Activated CD4-positive, alpha-beta memory T cell treated with anti-CD3 and anti-CD28 coated beads, Interleukin-2, amount 10 ng/mL, durations not matched to agents 7 days and 5 days (primary cell): ENCODE results near the gene C5orf46. TPM values are rescaled to one million over a fixed set of nuclear protein-coding genes. Genes with fewer than 3 reads are reported as not detected.

Source experiments
- CTCF ChIA-PET: fragments of 350-600 bp; sonication (Branson Sonifier 250); formaldehyde crosslinking; loops from one replicate; lab custom pipeline; 2021; ENCODE audit warnings: antibody characterized with exemption, inconsistent platforms; lab: Charles Lee
- POLR2A ChIA-PET: fragments of 350-600 bp; sonication (Branson Sonifier 250); formaldehyde crosslinking; loops from one replicate; lab custom pipeline; 2021; ENCODE audit warnings: antibody characterized with exemption; lab: Charles Lee
- DNase-seq: peaks from one replicate; pipeline ENCODE4 v3.0.0-alpha.2; 2020
- H3K27ac Mint-ChIP-seq: one replicate; pipeline ENCODE4 v1.8.0; 2021; ENCODE audit warnings: mild to moderate bottlenecking, mixed read lengths
- H3K27me3 Mint-ChIP-seq: one replicate; pipeline ENCODE4 v1.8.0; 2021; ENCODE audit warnings: mixed read lengths
- H3K36me3 Mint-ChIP-seq: one replicate; pipeline ENCODE4 v1.8.0; 2021; ENCODE audit warnings: low read depth, mixed read lengths
- H3K4me1 Mint-ChIP-seq: one replicate; pipeline ENCODE4 v1.8.0; 2021; ENCODE audit warnings: mixed read lengths
- H3K4me3 Mint-ChIP-seq: one replicate; pipeline ENCODE4 v1.8.0; 2021; ENCODE audit warnings: mild to moderate bottlenecking, mixed read lengths
- H3K9me3 Mint-ChIP-seq: one replicate; pipeline ENCODE4 v1.8.0; 2021; ENCODE audit warnings: mixed read lengths
- total RNA-seq, 2 experiments: library from RNA; stranded (reverse); gene quantifications; one replicate each; pipeline ENCODE4 v1.2.3, GENCODE V29; 2021

The C5orf46 gene
- total RNA-seq, 2 experiments from 2014 or later = not detected

DNA sequence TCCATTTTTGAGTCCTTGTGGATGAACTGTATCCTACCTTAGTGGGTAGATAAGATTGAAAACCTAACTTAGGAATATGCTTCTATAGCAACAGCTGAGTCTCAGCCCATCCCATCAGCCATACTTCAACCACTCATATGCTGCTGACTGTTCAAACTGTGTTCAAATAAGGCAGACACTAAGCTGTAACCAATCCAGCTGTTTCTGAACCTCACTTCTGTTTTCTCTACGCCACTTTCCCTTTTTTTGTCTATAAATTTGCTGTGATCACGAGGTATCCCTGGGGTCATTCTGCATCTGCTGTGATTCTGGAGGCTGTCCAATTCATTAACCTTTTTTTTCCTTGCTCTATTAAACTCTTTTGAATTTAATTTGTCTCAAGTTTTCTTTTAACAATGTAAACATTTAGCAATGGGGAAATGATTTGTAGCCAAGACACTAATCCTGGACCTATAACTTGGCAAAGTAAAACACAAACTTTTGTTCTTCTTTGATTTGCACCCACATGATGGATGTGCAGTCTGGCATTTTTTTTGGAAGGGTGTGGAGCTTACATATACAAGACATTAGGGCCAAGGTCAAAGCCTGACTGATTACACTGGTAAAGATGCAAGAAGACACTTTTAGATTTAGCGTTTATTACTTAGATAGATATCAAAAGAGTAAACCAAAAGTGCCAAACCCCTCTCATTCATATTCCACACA, 42.7 kb downstream of the C5orf46 start:
- H3K9me3 Mint-ChIP-seq = no peaks in the 10 kb centered on the region
- CTCF ChIA-PET = no interaction called here
- H3K36me3 Mint-ChIP-seq = no peaks in the 10 kb centered on the region
- H3K4me1 Mint-ChIP-seq = no peaks in the 10 kb centered on the region
- no peak for DNase-seq
- H3K27ac Mint-ChIP-seq = no peak overlapping the region
- no peak overlapping the region for H3K4me3 Mint-ChIP-seq
- no peaks in the 10 kb centered on the region for H3K27me3 Mint-ChIP-seq
- POLR2A ChIA-PET = no interaction called here

DNA sequence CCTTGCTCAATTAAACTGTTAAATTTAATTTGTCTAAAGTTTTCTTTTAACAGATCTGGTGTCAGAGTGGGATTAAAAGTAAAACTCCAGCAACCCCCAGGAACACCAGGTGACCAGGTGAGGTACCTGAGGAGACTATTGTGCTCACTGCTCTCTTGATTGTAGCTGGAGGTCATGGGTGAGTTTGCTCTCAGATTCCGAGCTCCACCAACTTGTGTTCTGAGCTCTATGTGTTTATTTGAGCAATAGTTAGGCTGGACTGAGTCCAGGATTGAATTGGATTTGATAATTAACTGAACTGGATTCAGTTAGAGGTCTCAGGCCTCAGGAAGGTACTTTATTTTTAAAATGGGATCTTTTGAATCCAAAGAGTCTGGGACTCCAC, 45.7 kb downstream of the C5orf46 start:
- no peak overlapping the region for H3K27ac Mint-ChIP-seq
- H3K4me3 Mint-ChIP-seq = no peak overlapping the region
- no peak for DNase-seq
- H3K9me3 Mint-ChIP-seq = no peaks in the 10 kb centered on the region
- CTCF ChIA-PET = no interaction called here
- H3K27me3 Mint-ChIP-seq = no peaks in the 10 kb centered on the region
- POLR2A ChIA-PET = no interaction called here
- H3K36me3 Mint-ChIP-seq = no peaks in the 10 kb centered on the region
- H3K4me1 Mint-ChIP-seq = no peaks in the 10 kb centered on the region

DNA sequence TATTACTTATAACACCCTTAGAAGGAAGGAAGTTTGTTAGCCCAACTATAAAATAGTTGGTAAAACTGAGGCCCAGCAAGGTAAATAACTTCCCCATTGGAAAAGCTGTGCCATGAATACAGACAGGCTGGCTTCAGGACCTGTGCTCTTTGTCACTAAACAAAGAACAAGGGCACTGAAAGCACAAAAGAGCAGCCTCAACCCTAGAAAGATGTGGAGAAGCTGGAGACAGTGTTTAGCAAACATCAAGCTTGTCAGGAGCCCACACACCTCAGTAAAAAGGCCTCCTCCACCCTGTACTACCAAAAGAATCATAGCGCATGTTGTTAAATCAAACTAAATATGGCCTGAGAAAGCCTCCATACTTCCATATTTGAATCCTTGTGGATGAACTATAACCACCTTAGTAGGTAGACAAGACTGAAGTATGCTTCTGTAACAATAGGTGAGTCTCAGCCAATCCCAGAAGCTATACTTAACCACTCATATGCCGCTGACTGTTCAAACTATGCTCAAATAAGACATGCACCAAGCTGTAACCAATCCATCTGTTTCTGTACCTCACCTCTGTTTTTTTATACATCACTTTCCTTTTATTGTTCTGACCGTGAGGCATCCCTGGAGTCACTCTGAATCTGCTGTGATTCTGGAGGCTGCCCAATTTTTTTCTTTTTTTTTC, 46.2 kb downstream of the C5orf46 start:
- Mint-ChIP-seq H3K4me3 (no peak overlapping the region), H3K27me3 (no peaks in the 10 kb centered on the region), H3K4me1 (no peaks in the 10 kb centered on the region), H3K36me3 (no peaks in the 10 kb centered on the region), H3K9me3 (no peaks in the 10 kb centered on the region), H3K27ac (no peak overlapping the region)
- POLR2A ChIA-PET = no interaction called here
- CTCF ChIA-PET = interaction anchor here (1.0 kb wide), 1 partner anchor 23 kb away, joined by 3 read pairs; no protein-coding TSS in a partner anchor
- no peak for DNase-seq

DNA sequence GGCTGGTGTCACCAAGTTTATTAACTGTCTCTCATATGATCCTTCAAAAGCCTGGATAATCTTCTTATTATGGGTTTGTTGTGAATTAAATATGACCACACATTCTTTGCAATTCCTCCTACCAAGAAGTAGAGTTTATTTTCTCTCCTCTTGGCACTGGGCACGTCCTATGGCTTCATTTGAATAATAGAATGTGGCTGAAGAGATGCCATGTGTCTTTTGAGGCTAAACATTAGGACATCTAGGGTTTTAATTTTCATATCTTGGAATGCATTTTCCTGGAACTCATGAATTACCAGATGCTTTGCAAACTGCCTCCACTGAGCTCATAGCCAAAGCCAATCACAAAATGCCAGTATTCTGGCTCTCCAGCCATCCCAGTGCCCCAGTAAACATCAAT, 47.8 kb downstream of the C5orf46 start:
- Mint-ChIP-seq H3K4me3 (no peak overlapping the region), H3K9me3 (no peaks in the 10 kb centered on the region), H3K4me1 (no peaks in the 10 kb centered on the region), H3K27me3 (peaks cover 1% of the 10 kb centered on the region), H3K27ac (no peak overlapping the region), H3K36me3 (no peaks in the 10 kb centered on the region)
- CTCF ChIA-PET = interaction anchor here (1.6 kb wide), 1 partner anchor 19 kb away, joined by 6 read pairs; the partner anchor contains the start of gene SCGB3A2
- no peak for DNase-seq
- POLR2A ChIA-PET = no interaction called here

DNA sequence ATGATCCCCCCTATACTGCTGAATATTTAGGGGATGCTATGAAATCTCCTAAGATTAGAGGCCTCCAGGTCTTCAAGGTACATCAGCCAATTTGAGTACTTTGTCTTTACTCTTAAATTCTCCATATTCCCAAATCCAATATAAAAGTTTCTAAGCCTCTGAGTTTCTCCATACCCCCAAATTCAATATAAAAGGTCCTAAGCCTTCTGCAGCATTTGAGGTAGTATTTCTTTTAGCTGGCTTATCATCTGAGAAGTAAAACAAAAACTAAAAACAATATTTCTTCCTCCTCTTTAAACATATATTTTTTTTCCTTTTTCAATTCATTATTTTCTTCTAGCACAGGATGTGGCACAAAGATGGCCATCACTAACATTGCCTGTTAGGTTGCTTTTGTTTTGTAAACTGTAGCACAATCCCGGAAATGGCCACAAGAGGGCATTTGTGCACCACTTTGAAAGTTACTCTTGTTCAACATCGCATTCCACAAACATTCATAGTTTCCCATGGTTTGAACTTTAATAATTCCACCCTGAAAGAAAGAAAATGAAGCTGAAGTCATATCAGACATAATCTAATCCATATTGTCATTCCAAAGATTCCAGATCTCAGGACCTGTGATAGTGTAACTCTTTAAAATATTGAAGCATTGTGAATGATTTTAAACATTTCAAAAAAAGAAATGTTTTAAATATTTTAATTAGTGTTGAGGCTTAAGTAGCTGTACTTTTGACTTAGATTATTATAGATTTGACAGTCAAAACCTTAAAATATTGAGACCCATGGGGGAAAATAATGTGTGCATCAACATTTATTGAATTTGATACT, 48.8 kb downstream of the C5orf46 start:
- DNase-seq = peak; percentile 49
- H3K27me3 Mint-ChIP-seq = peaks cover 4% of the 10 kb centered on the region
- CTCF ChIA-PET = interaction anchor here (1.6 kb wide), 1 partner anchor 20 kb away, joined by 6 read pairs; the partner anchor contains the start of gene SCGB3A2
- POLR2A ChIA-PET = no interaction called here
- no peaks in the 10 kb centered on the region for H3K36me3 Mint-ChIP-seq
- no peaks in the 10 kb centered on the region for H3K4me1 Mint-ChIP-seq
- no peaks in the 10 kb centered on the region for H3K9me3 Mint-ChIP-seq
- no peak overlapping the region for H3K27ac Mint-ChIP-seq
- no peak overlapping the region for H3K4me3 Mint-ChIP-seq

DNA sequence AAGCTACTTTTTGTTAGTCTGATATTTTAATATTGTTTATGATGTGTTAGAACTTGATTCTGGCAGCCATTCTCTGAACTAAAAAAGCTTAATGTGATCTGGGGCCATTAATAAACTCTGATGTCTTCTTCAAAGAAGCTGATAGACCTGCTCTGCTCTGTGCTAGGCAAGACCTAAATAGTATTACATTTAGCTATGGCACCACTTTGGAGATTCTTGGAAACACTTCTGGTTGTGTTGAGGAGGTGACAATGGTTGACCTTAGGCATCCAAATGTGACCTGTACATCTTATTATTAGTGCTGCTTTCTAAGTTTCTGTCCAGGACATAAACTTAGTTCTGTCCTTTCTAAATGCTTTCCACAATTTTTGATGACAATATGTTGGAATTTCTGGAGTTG, 49.5 kb downstream of the C5orf46 start:
- no peaks in the 10 kb centered on the region for H3K36me3 Mint-ChIP-seq
- ChIA-PET POLR2A (no interaction called here), CTCF (no interaction called here)
- H3K27ac Mint-ChIP-seq = no peak overlapping the region
- no peak overlapping the region for H3K4me3 Mint-ChIP-seq
- H3K4me1 Mint-ChIP-seq = no peaks in the 10 kb centered on the region
- H3K9me3 Mint-ChIP-seq = no peaks in the 10 kb centered on the region
- DNase-seq = no peak
- peaks cover 4% of the 10 kb centered on the region for H3K27me3 Mint-ChIP-seq

DNA sequence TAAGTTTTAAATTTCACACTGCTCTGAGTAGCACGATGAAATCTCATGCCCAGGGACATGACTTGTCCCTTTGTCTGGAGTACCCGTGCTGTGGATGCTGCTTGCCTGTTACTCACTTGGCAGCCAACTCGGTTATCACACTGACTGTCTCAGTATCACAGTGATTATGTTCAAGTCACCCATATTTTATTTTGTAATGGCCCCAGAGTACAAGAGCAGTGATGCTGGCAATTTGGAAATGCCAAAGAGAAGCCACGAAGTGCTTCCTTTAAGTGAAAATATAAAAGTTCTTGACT, 50.6 kb downstream of the C5orf46 start:
- Mint-ChIP-seq H3K9me3 (no peaks in the 10 kb centered on the region), H3K27me3 (peaks cover 4% of the 10 kb centered on the region), H3K27ac (no peak overlapping the region), H3K4me1 (no peaks in the 10 kb centered on the region), H3K36me3 (no peaks in the 10 kb centered on the region), H3K4me3 (no peak overlapping the region)
- ChIA-PET POLR2A (no interaction called here), CTCF (no interaction called here)
- no peak for DNase-seq

DNA sequence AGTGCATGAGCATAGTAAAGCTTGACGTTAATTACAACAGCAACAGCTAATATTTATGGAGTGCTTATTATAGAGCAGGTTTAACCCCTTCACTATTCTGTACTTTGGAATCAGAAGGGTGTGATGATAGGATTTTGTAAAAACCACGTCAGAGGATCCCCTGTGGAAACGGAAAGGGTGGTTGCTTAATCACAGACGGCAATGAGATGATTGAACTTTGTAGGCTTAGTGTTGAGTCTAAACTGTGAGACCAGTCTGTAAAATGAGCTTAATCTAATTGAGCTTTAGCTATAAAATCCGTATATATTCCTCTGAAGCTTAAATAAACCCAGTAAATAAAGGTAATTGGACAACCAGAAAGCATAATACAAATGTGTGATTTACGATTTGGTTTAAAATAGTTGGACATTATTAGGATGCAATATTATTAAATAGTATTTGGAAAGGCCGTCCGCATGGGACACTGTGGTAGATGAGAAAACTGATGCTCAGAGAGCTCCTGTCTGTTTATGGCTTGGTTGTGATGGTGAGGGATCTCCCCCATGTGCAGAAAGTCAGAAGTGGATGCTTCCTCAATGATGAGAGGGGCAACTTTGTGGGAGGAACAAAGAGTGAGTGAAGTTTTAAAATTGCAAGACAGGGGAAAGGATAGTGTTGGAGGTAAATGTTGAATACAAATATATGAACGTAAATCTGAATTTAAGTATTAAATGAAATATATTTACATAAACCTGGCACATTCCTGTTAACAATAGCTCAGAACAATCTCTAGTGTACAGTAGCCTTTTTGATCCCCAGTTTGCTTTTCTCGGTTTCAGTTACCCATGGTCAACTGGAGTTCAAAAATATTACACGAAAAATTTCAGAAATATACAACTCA, 51.2 kb downstream of the C5orf46 start:
- no peak for DNase-seq

DNA sequence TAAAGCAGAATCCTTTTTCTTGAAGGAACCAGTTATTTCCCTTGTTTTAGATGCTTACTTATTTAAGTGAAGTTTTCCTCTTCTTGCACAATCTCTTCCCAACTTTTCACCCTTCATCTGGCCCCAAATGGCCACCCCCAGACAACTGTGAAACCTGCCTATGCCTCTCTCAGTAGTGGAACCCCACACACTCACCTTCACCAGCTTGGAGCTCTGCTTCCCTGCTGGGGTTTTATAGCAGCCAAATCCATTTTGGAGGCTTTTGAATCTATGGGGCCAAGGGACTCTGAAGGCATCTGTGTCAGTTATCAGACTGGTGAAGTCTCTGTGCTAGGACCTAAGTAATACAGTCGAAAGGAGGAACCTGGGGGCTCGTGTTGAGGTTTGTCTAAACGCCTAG, 52.0 kb downstream of the C5orf46 start:
- CTCF ChIA-PET = no interaction called here
- Mint-ChIP-seq H3K27me3 (peaks cover 4% of the 10 kb centered on the region), H3K4me3 (no peak overlapping the region), H3K36me3 (no peaks in the 10 kb centered on the region), H3K9me3 (no peaks in the 10 kb centered on the region), H3K27ac (no peak overlapping the region), H3K4me1 (no peaks in the 10 kb centered on the region)
- POLR2A ChIA-PET = no interaction called here
- DNase-seq = no peak

More for the DNA sequence above, 51.2 kb downstream of the C5orf46 start:
- Mint-ChIP-seq H3K4me3 (no peak overlapping the region), H3K4me1 (no peaks in the 10 kb centered on the region), H3K27ac (no peak overlapping the region), H3K36me3 (no peaks in the 10 kb centered on the region), H3K9me3 (no peaks in the 10 kb centered on the region), H3K27me3 (peaks cover 4% of the 10 kb centered on the region)
- POLR2A ChIA-PET = no interaction called here
- CTCF ChIA-PET = no interaction called here

DNA sequence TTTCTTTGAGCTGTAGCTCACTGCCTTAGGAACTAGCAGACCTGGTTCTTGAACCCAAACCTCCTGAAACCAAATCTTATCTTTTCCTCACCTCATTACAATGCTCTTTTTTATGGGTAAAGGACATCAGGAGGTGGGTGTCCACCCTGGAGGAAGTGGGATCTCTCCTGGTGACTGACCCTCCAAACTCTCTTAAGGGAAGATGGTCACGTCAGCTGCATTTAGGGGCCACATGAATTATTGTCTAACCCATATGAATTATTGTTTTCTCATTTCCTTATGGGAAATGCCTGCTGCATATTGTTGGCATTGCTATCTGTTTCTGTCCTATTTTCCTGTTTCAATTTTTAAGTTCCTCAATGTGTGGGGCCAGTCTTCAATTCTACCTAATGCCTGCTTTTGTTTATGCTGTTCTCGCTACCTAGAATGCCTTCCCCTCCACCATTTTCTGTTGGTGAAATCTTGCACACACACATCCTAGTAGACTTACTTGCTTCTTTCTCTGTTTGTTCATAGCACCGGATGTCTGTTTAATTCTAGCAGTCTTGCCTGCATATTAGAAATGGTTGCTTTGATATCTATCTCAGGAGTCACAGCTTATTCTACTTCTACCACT, 52.9 kb downstream of the C5orf46 start:
- Mint-ChIP-seq H3K9me3 (no peaks in the 10 kb centered on the region), H3K27me3 (peaks cover 4% of the 10 kb centered on the region), H3K36me3 (no peaks in the 10 kb centered on the region), H3K27ac (no peak overlapping the region), H3K4me1 (no peaks in the 10 kb centered on the region), H3K4me3 (no peak overlapping the region)
- ChIA-PET POLR2A (no interaction called here), CTCF (no interaction called here)
- no peak for DNase-seq

DNA sequence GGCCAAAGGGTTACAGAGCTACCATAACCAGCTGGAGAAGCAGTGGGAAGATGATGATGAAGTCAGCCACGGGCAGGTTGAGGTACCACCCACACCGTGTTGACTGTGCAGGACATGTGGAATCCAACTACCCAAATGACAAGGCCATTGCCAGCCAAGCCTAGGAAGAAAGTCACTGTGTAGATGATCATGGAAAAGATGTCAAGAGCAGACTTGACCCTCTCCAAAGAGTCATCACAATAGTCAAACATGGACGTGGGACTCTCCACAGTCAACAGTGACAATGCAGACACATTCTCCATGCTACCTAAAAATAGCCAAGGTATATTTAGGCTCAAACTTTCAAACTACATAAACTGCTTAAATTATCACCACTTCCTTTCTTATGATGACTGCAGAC, 54.0 kb downstream of the C5orf46 start:
- H3K9me3 Mint-ChIP-seq = no peaks in the 10 kb centered on the region
- H3K27ac Mint-ChIP-seq = no peak overlapping the region
- no peaks in the 10 kb centered on the region for H3K36me3 Mint-ChIP-seq
- H3K4me1 Mint-ChIP-seq = no peaks in the 10 kb centered on the region
- peaks cover 4% of the 10 kb centered on the region for H3K27me3 Mint-ChIP-seq
- DNase-seq = no peak
- POLR2A ChIA-PET = no interaction called here
- no peak overlapping the region for H3K4me3 Mint-ChIP-seq
- CTCF ChIA-PET = no interaction called here

DNA sequence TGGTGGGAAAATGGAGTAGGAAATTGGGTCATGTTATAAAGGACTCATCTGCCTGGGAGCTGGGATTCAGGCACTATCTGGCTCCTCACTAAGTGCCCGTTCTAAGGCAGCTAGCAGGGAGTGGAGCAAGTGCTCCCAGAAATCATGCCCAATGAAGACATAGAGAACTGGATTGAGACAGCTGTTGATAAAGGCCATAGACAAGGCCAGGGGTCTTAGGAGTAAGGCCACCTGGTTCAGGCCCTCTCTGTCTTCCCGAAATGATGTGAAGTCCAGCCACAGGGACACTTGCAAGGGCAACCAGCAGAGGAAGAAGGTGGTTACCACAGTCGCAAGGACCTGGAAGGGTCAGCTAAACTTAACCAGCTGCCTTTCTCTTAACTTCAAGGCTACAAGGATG, 54.8 kb downstream of the C5orf46 start:
- ChIA-PET POLR2A (no interaction called here), CTCF (no interaction called here)
- no peak overlapping the region for H3K4me3 Mint-ChIP-seq
- DNase-seq = no peak
- H3K27ac Mint-ChIP-seq = no peak overlapping the region
- no peaks in the 10 kb centered on the region for H3K36me3 Mint-ChIP-seq
- H3K9me3 Mint-ChIP-seq = no peaks in the 10 kb centered on the region
- H3K4me1 Mint-ChIP-seq = no peaks in the 10 kb centered on the region
- H3K27me3 Mint-ChIP-seq = peaks cover 4% of the 10 kb centered on the region
